Fibroblast of skin of right biceps (primary cell): ENCODE measurements around the gene TPX2.
A peak's percentile ranks its signal among the peaks of the same experiment; 100 is the strongest.
"Not testable (repeated sequence)": the region's sequence is repeated elsewhere in the genome, so short reads cannot be mapped to it uniquely, and the experiment has no call there.

Experiments
- DNase-seq: peaks from one replicate; pipeline ENCODE4 v3.0.0-alpha.2; 2013

The TPX2 gene

DNA sequence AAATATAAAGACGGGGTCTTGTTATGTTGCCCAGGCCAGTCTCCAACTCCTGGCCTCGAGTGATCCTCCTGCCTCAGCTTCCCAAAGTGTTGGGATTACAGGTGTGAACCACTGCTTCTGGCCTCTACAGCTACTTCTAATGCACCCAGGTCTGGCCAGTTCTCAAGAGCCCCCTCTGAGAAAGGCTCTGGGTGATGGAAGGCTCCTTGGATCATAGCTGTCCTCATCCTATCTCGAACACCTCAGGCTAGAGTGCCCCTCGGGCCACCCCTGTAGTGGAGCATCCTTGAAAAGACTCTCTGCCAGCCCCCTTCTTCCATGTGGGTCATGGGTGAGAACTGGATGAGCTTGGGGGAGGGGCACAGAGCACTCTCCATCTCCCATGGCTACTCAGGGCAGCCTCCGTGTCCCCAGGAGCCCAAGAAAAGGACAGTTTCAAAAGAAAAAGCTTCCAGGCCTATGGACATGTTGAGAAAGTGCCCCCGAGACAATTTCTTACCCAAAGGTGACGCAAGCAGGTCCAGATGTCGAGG is 79.4 kb downstream of the TPX2 start:
- DNase-seq = no peak

DNA sequence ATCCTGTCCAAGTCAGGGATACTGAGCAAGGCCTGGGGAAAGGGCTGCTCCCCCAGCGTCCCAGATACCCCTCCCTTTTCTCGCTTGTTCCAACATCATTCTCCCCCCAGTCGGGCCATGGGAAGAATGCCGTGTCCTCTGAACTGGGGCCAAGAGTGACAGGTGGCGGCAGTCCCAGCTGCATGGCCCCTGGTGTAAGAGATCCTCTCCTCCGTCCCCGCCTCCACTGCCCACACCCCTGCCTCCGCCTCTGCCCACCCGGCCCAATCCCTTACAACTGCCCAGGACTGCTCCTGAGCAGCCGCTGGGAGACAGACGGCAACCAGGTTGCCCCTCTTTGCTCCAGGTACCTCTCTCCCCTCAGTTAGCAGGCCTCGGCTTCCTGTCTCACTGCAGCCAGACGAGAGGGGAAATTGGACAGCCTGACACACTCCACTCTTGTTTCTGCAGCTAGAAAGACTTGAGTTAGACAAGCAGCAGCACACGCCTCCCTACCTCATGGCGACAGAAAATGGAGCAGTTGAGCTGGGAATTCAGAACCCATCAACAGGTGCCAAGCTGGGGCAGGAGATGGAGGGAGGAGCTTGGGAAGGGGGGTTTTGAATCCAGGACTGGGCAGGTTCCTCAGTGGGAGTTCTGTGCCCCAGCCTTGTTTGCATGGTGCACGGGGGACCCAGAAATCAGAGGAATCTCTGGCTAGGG is 80.1 kb downstream of the TPX2 start, which contains the start of gene MYLK2:
Gene MYLK2, plus strand, starts transcription at position 274 of the 702 bp plus-strand sequence. Its CDS starts 225 bp downstream, at position 499.
- DNase-seq = no peak

DNA sequence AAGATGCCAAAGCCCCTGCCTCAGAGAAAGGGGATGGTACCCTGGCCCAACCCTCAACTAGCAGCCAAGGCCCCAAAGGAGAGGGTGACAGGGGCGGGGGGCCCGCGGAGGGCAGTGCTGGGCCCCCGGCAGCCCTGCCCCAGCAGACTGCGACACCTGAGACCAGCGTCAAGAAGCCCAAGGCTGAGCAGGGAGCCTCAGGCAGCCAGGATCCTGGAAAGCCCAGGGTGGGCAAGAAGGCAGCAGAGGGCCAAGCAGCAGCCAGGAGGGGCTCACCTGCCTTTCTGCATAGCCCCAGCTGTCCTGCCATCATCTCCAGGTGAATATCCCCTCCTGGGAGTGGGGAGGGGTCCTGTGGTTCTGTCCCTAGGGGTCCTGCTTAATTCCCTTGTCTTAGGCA is 81.1 kb downstream of the TPX2 start:
- DNase-seq = no peak

DNA sequence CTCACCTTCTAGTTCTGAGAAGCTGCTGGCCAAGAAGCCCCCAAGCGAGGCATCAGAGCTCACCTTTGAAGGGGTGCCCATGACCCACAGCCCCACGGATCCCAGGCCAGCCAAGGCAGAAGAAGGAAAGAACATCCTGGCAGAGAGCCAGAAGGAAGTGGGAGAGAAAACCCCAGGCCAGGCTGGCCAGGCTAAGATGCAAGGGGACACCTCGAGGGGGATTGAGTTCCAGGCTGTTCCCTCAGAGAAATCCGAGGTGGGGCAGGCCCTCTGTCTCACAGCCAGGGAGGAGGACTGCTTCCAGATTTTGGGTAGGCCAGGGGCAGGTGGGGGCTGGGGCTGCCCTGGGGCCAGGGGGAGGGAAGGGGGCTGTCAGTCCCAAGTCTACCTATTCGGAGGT is 82.3 kb downstream of the TPX2 start:
- no peak for DNase-seq

DNA sequence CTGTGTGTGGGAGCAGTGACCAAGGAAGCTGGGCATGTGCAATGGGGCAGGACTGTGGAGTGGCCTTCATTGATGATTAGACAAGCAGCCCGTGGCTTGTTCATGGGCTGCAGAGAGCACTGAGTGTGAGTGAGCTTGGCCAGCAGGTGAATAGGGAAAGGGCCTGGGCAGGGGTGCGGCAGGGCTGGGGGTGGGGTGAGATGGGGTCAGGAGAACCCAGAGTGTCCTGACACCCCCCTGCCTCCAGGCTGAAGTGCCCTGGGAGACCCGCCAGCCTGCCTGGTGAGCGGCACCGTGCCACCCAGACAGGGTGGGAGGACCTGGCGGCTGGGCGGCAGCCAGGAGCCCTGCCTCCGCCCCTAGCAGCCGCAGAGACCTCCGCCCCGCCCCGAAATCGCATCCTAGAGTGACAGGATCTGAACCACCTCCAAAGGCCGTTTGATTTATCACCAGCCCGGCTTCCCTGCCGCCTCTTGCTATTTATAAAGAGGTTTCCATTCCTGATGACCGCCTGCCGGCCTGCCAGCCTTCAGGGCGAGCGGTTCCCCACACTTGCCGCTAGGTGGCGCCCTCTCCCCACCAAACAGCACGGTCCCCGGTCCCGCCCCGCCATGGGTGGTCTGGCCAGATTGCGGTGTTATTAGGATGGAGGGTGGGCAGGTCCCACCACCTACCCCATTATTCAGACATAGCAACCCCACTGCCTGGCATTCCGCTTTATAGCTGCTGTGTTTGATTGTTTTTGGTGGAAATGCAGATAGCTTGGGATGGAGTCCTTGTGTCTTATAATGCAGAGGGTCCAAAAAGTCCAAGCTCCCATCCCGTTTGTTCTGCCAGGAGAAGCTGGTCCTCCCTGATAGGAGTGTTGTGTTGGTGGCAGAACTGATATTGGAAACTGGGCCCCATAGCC is 83.6 kb downstream of the TPX2 start:
- peak; percentile 68 for DNase-seq

GRCh38 chr20:31823360-31824124 is 84.5 kb downstream of the TPX2 start:
- DNase-seq = peak; percentile 32

GRCh38 chr20:31824125-31824485 is 85.0 kb downstream of the TPX2 start:
- DNase-seq = no peak

- DNase-seq = no peak
These were observed 85.6 kb downstream of the TPX2 start for GRCh38 chr20:31824554-31825313.

GRCh38 chr20:31826074-31826473 is 87.0 kb downstream of the TPX2 start:
- DNase-seq = no peak

DNA sequence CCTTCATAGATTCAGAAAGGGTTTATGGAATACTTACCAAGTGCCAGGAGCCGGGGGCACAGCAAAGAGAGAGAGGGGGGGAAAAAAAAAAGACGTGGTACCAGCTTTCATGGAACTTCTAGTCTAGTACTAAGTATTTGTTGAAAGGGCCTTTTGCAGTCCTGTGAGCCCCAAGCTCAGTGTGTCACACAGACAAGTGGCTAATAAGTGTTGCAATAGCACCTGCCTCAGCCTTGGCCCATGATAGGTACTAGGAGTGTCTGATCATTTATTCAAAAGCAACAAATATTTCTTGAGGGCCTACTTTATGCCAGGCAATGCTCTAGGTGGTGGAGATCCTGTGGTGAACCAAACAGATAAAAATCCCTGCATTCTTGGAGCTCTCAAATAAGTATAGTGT is 88.0 kb downstream of the TPX2 start:
- DNase-seq = no peak

GRCh38 chr20:31828016-31828415 is 88.9 kb downstream of the TPX2 start:
- DNase-seq = not testable (repeated sequence)

- no peak for DNase-seq
These were observed 90.6 kb downstream of the TPX2 start for GRCh38 chr20:31829731-31830130.

DNA sequence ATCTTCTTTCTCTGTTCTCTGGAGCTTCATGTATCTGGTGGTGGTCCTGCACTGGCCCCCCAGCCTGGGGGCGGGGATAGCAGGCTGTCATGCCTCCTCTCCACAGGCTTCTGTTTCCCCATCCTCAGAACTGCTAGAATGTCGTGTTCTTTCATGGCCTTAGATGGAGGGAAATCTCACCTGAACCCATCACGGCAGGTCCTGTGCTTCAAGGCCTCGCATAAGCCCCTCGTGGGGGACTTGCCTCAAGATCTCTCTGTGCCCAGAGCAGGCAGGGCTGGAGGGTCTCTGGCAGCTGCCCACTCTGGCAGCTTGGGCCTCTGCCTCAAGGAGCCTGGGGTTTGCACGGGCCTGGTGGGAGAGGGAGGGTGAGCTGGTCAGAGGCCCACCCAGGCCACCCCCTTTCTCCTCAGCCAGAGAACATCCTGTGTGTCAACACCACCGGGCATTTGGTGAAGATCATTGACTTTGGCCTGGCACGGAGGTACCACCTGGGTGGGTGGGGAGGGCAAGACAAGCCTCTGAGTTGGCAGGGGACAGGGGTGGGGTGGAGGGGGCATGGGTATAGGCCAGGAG is 91.4 kb downstream of the TPX2 start:
- DNase-seq = no peak

DNA sequence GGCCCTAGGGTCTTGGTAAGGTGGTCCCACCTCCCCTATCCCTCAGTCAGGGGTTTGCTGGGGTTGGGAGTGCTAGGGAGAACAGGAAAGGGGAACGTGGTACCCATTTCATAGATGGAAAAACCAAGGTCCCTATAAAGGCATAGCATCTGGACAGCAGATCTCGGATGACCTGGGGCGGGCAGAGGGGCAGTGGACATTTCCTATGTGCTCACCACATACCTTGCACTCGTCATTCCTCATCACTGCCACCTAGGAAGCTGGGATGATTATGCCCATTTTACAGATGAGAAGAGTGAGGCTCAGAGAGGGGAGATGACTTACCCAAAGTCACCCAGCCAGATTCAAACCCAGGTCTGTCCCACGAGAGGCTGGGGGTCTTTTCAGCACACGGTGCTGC is 92.1 kb downstream of the TPX2 start:
- no peak for DNase-seq

- no peak for DNase-seq
These were observed 92.7 kb downstream of the TPX2 start for GRCh38 chr20:31831771-31832306.

DNA sequence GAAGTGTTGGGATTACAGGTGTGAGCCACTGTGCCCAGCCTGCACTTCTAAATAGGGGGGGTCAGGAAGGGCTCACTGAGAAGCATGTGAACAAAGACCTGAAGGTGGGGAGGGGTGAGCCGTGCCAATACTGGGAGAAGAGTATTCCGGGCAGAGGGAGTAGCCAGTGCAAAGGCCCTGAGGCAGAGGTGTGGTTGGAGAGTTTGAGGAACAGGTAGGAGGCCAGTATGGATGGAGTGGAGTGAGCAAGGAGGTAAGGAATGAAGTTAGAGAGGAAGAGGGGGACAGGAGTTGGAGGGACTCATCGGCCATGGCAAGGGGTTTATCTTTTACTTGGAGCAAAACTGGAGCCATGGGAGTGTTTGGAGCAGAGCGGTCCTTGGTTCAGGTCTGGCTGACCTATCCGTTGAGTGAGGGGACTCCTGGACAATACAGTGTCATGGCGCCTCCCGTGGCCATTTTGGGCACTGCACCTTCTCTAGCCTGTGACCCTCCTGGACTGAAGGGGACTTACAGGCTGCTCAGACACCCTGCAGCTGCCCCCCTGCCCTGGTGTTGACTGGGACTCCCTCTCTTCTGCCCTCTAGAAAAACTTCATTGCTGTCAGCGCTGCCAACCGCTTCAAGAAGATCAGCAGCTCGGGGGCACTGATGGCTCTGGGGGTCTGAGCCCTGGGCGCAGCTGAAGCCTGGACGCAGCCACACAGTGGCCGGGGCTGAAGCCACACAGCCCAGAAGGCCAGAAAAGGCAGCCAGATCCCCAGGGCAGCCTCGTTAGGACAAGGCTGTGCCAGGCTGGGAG is 94.2 kb downstream of the TPX2 start:
- no peak for DNase-seq

DNA sequence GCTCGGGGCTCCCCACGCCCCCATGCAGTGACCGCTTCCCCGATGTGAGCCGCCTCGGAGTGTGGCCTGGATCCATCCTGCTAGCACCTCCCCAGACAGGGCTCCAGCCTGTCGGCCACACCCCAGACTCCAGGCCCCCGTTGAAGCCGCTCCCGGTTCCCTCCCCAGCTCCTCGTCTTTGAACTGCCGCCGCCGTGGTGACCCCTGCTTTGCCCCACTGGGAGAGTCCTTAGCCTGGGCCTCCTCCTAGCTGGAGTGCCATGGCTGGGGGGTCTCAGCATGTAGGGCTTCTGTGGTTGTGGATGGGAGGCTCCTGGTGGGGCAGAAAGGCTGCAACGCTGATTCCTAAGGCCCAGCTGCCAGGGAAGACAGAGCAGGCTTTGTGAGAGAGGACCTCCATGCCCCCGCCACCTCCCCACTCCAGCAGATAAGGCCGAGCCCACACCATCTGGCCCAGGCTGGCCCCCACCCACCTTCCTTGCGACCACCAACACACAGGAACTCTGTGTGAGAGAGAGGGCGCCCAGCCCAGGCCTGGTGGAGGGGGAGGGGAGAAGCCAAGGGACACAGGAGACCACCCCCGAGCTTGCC is 94.9 kb downstream of the TPX2 start:
- DNase-seq = no peak

DNA sequence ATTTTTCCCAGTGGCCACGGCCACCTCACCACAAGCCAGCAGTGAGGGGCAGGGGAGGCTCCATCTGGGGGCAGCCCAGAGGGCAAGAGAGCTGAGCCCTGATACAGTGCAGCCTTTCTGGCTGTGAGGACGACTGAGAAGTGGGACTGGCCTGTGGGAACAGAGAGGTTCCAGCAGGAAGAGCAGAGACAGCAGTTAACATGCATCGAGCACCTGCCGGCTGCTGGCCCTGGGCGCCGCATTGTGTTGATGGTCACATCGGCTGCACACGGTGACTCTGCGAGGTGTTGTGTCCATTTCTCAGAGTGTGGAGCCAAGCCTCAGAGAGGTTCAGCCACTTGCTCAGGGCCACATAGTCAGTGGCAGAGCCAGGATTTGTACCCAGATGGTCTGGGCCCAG is 96.5 kb downstream of the TPX2 start:
- DNase-seq = no peak

- DNase-seq = peak; percentile 89
These were observed 97.1 kb downstream of the TPX2 start for GRCh38 chr20:31835977-31836852.
